A549 treated with ZK216348 at 1 μM for 4 hours (cell line): ENCODE measurements around the gene PRSS8. TPM values are rescaled to one million over a fixed set of nuclear protein-coding genes. Genes with fewer than 3 reads are reported as not detected.

ENCODE experiments used
- total RNA-seq: library from RNA; stranded (reverse); fragments of 200-300 nt; extraction: Qiagen RNA extraction; gene quantifications from 5 replicates; pipeline ENCODE4 v1.2.3, GENCODE V29; 2022; ENCODE audit warnings: low read depth

PRSS8 gene
- 0.80 to 1.2 TPM (median 0.91 TPM) in 5 replicates for total RNA-seq

GRCh38 chr16:31135535-31136286 is at the start of gene PRSS8:
PRSS8 (minus strand) TSS chr16:31135727; CDS start chr16:31135498, 229 bp downstream.

DNA sequence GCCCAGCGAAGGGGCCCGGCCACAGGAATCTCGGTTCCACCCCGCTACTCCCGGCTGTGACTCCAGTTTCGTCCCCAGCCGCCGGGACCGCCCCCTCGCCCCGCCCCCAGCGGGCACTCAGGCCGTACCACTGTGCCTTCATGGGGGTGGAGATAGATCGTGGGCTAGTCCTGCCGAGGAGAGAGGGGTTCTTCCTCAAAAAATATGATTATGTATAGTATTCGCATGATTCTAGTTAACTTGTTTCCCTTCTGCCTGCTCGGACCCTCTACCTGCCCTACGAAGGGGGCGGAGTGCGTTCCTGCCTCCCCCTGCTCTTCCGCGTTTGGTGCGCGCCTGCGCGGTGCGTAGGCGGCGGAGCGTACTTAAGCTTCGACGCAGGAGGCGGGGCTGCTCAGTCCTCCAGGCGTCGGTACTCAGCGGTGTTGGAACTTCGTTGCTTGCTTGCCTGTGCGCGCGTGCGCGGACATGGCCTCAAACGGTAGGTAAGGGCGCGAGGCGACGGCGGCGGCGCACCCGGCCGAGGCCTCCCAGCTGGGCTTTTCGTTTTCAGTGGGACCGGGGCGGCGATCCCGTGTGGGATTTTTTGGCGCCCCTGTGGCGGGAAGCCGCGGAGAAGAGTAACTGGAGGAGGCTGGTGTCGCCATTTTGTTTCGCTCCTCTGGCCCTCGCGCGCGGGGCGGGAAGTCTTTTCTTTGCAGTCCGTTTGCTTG is 44.4 kb upstream of the PRSS8 start, which contains the start of gene FUS:
TSS of gene FUS (plus strand) at position 393 of the 713 bp plus-strand sequence. CDS start at position 469, 76 bp downstream.

DNA sequence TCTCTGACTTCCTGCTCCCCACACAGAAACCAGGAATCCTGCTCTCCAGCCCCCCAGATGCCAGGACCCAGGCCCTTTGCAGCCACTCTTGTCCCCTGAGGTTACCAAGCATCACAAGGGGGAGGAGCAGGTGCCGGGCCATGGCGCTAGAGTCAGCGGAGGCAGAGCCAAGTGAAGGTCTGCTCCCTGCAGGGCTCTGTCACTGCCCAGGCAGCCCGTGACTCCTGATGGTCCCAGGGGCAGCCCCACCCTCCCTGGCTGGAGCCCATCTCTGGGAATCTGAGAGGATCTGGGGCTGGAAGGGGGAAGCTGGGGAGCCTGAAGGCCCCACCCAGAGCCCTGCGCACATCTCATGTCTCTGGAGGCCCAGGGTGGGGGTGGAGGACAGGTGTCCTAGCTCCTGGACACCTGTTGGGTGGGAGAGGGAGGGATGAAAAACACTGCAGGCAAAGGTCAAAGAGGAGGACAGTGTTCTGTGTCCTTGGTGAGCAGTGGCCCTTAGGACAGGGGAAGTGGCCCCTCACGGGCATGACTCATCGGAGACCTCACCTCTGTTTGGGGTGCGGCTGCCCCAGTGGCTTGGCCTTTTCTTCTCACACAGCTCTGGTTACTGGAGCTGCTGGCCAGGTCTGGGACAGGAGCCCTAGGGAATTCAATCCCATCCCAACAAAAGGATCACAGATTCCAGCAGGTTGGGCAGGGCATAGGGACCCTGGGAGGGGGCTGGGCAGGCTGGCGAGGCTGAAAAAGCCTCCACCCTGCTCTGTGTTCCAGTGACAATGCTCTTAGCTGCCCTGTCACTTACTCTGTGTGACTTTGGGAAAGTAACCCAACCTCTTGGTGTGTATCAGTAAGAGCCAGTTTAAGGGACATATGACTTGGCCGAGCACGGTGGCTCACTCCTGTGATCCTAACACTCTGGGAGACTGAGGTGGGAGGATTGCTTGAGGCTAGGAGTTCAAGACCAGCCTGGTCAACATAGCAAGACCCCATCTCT is 14.7 kb upstream of the PRSS8 start, which contains the start of gene PRSS36:
TSS of gene PRSS36 (minus strand) at position 173 of the 997 bp plus-strand sequence. CDS start at position 142, 31 bp downstream.

DNA sequence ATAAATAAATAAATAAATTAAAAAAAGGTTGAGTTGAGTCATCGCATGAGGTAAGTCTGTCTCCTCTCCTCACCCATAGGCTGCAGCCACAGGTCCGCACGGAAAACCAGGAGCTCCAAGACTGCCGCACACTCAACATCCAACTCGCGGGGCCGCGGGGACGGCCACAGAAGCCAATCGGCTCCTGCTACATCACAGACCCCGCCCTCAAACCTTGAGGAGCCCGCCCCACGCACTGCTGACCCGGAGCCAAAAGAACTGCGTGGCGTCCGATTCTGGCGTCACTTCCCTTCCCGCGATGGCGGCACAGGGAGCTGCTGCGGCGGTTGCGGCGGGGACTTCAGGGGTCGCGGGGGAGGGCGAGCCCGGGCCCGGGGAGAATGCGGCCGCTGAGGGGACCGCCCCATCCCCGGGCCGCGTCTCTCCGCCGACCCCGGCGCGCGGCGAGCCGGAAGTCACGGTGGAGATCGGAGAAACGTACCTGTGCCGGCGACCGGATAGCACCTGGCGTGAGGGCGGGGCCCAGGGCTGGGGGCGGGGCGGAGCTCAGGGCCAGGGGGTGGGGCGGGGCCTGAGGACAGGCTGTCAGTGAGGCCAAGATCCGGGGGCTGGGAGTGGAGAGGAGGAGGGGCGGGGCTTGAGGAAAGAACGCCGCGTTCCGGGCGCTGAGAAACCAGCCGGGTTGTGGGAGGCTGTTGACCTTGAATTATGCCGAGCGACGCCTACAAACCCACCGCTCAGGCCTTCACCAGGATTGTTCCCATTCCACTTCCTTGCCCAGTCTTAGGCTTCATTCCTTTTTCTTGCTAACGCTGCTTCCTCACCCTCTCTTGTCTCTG is 17.9 kb downstream of the PRSS8 start, which contains the start of gene KAT8:
TSS of gene KAT8 (plus strand) at position 281 of the 839 bp plus-strand sequence. CDS start at position 299, 18 bp downstream.

DNA sequence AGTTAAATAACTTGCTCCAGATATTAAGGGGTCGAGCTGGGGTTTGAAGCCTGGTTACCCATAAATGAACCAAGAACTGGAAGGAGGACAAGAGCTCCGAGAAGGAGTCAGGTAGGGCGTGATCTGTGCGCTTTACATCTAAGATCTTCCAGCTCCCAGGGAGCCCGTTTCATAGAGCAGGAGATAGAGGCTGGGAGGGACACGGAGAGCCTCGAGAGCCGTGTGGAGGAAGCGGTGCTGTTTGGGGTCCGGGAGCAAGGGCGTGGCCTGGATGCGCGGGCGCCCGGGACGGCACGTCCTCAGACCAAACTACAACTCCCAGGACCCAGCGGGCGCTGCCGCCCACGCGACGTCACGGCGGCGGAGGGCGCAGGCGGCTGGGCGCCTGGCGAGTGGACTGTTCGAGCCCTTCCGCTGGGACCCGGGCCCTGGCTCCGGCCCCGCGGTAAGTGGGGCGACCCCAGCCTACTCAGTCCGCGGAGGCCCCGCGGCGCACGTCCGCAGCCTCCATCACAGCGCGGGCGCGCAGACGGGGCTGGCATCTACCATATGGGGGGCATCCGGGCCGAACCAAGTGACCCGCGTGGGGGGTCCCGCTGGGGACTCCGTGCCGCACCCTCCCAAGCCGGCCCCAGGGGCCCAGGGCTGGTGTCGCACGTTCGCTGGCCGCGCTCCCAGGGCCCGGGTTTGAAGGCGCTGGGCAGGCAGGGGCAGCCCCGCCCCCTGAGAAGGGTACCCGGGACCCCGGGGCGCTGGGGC is 27.3 kb downstream of the PRSS8 start, which contains the start of gene BCKDK:
TSS of gene BCKDK (plus strand) at position 352 of the 759 bp plus-strand sequence. CDS start 838 bp downstream, outside the sequence.

GRCh38 chr16:31094424-31095120 is 41.0 kb downstream of the PRSS8 start, which contains the start of gene VKORC1:
VKORC1 (minus strand) TSS chr16:31094797; CDS start chr16:31094729, 68 bp downstream.

GRCh38 chr16:31088459-31089183 is 46.9 kb downstream of the PRSS8 start, which contains the start of gene PRSS53:
PRSS53 (minus strand) TSS chr16:31088943; CDS start chr16:31088809, 134 bp downstream.

Other genes starting within 250 kb of the PRSS8 start
- 24.0 to 43.8 TPM (median 43.2 TPM) in 5 replicates for gene BCL7C, start 241.7 kb downstream of the PRSS8 start, total RNA-seq
- 0.14 to 0.32 TPM (median 0.30 TPM) in 3 of 5 replicates, not detected in the others for gene CTF1, start 239.1 kb downstream of the PRSS8 start, total RNA-seq
- 8.6 to 23.7 TPM (median 22.0 TPM) in 5 replicates for gene FBXL19, start 212.2 kb downstream of the PRSS8 start, total RNA-seq
- 8.1 to 18.1 TPM (median 12.5 TPM) in 5 replicates for gene ORAI3, start 186.7 kb downstream of the PRSS8 start, total RNA-seq
- gene SETD1A, start 178.0 kb downstream of the PRSS8 start, total RNA-seq, result 12.6 to 22.9 TPM (median 21.6 TPM) in 5 replicates
- 9.5 to 18.2 TPM (median 13.8 TPM) in 5 replicates for gene HSD3B7, start 150.5 kb downstream of the PRSS8 start, total RNA-seq
- 1.6 to 2.9 TPM (median 1.8 TPM) in 5 replicates for gene STX1B, start 125.1 kb downstream of the PRSS8 start, total RNA-seq
- 48.5 to 73.3 TPM (median 68.5 TPM) in 5 replicates for gene STX4, start 102.2 kb downstream of the PRSS8 start, total RNA-seq
- gene ZNF668, start 61.5 kb downstream of the PRSS8 start, total RNA-seq, result 7.2 to 21.8 TPM (median 16.1 TPM) in 5 replicates
- 5.1 to 13.5 TPM (median 11.6 TPM) in 5 replicates for gene ZNF646, start 61.3 kb downstream of the PRSS8 start, total RNA-seq
- gene PRSS53, start 46.8 kb downstream of the PRSS8 start, total RNA-seq, result 0.59 to 2.0 TPM (median 1.3 TPM) in 5 replicates
- 86.0 to 147 TPM (median 138 TPM) in 5 replicates for gene VKORC1, start 40.9 kb downstream of the PRSS8 start, total RNA-seq
- 31.9 to 56.2 TPM (median 47.4 TPM) in 5 replicates for gene BCKDK, start 27.3 kb downstream of the PRSS8 start, total RNA-seq
- gene KAT8, start 18.1 kb downstream of the PRSS8 start, total RNA-seq, result 32.5 to 46.4 TPM (median 43.1 TPM) in 5 replicates
- 0.83 to 2.0 TPM (median 0.93 TPM) in 5 replicates for gene PRSS36, start 14.3 kb upstream of the PRSS8 start, total RNA-seq
- gene FUS, start 44.4 kb upstream of the PRSS8 start, total RNA-seq, result 500 to 693 TPM (median 524 TPM) in 5 replicates
- gene PYCARD, start 67.0 kb upstream of the PRSS8 start, total RNA-seq, result 22.6 to 44.7 TPM (median 37.8 TPM) in 5 replicates
- gene TRIM72, start 78.4 kb upstream of the PRSS8 start, total RNA-seq, result 0.06 to 0.12 TPM (median 0.09 TPM) in 3 of 5 replicates, not detected in the others
- gene PYDC1, start 81.4 kb upstream of the PRSS8 start, total RNA-seq, result not detected in 5 replicates
- gene ITGAM, start 124.2 kb upstream of the PRSS8 start, total RNA-seq, result 0.92 to 3.6 TPM (median 1.8 TPM) in 5 replicates
- 0.89 to 1.9 TPM (median 1.2 TPM) in 5 replicates for gene ITGAX, start 219.4 kb upstream of the PRSS8 start, total RNA-seq